Right lobe of liver (tissue), 4 donors: ENCODE results near the gene IGFBPL1.

Source experiments
- CTCF ChIP-seq, 4 donors: fragments of 200-600 bp in 3 of 4; fragments of 450-650 bp in 1 of 4; IDR thresholded peaks; one replicate each; pipeline versions ENCODE4 v1.5.1 to v1.8.0; 2016 to 2022; ENCODE audit warnings: antibody characterized with exemption in 4 of 4, mild to moderate bottlenecking in 2 of 4
- POLR2A ChIP-seq: fragments of 450-650 bp; IDR thresholded peaks from one replicate; pipeline ENCODE4 v1.6.1; 2017; ENCODE audit warnings: antibody characterized with exemption, mild to moderate bottlenecking
- donor health status: DM: no; HTN: no; CAD: no.
- donor health status: DM: no; HTN: no; CAD: no.
- donor health status: DM: no; HTN: yes; CAD: no.

DNA sequence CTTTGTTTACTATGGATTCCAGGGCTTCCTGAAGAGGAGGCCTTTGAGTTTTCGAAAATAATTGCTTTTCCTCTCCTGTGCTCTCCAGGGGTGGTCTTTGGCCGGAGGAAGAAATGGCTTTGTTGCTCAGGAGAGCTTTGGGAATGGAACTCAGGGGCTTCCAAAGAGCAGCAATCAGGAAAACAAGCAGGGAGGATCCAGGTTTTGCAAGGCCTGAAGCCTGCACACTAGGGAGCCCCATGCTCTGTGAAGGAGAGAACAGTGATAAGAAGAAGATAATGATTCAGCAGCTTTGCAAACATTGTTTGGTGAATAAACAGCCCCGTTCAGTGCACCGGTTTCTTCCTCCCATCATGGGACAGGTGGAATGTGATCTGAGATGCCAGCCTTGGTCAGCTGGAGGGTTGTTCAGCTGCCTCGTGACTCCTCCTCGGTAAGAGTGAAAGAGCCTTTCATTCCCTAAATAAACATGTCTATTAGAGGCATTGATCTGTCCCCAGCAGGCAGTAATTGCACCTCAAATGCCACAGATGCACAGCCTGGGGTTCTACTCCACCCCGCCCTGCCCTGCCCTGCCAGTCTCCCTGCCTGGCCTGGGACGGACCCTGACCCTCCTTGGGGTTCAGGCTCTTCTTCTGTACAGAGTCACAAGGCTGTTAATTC is 43.3 kb downstream of the IGFBPL1 start:
- TF ChIP-seq CTCF (IDR thresholded peaks at IDR 0.05) (no peak), POLR2A (no peak)
